ENCODE measurements around the gene BRD9.
A peak's percentile ranks its signal among the peaks of the same experiment; 100 is the strongest.

BRD9 gene

GRCh38 chr5:885529-885928, 7.1 kb downstream of the BRD9 start:
- Histone ChIP-seq H3K4me3 (ENCODE audit: control insufficient read depth in 1 of 7, extremely low read depth in 1 of 7, insufficient read depth in 4 of 7, low read depth in 2 of 7, low read length in 6 of 7) (no peak overlapping the region), H3K27me3 (replicated peaks in 2 of 5; ENCODE audit: control insufficient read depth in 4 of 5, insufficient read depth in 5 of 5, low read length in 4 of 5) (no peaks in the 10 kb centered on the region), H3K9me3 (ENCODE audit: control extremely low read depth in 1 of 5, control insufficient read depth in 4 of 5, insufficient read depth in 2 of 5, low read depth in 1 of 5, low read length in 4 of 5) (peaks cover 0 to 7% (median 0%) of the 10 kb centered on the region in 5 experiments), H3K27ac (ENCODE audit: insufficient read depth in 1 of 2, low read depth in 1 of 2, low read length in 2 of 2, poor library complexity in 1 of 2, severe bottlenecking in 2 of 2) (no peak overlapping the region), H3K4me1 (ENCODE audit: control extremely low read depth in 1 of 4, control insufficient read depth in 4 of 4, insufficient read depth in 4 of 4, low read length in 3 of 4) (no peaks in the 10 kb centered on the region), H3K36me3 (ENCODE audit: control insufficient read depth in 4 of 4, insufficient read depth in 4 of 4, low read length in 3 of 4) (peaks cover 54 to 99% (median 82%) of the 10 kb centered on the region in 4 experiments)
- ChIA-PET POLR2A (no interaction called here), CTCF (interaction anchor here (1.2 to 10.1 kb wide), 2 partner anchors 9 to 214 kb away, joined by 3 to 67 read pairs; no protein-coding TSS in a partner anchor)
- DNase-seq, result no peak
- WGBS (ENCODE audit: insufficient coverage), result 95% methylated on average over 7 of the region's 13 CpGs

GRCh38 chr5:885127-885442, 7.5 kb downstream of the BRD9 start:
- Histone ChIP-seq H3K36me3 (ENCODE audit: control insufficient read depth in 4 of 4, insufficient read depth in 4 of 4, low read length in 3 of 4) (peaks cover 50 to 96% (median 79%) of the 10 kb centered on the region in 4 experiments), H3K4me3 (ENCODE audit: control insufficient read depth in 1 of 7, extremely low read depth in 1 of 7, insufficient read depth in 4 of 7, low read depth in 2 of 7, low read length in 6 of 7) (no peak overlapping the region), H3K27ac (ENCODE audit: insufficient read depth in 1 of 2, low read depth in 1 of 2, low read length in 2 of 2, poor library complexity in 1 of 2, severe bottlenecking in 2 of 2) (no peak overlapping the region), H3K27me3 (replicated peaks in 2 of 5; ENCODE audit: control insufficient read depth in 4 of 5, insufficient read depth in 5 of 5, low read length in 4 of 5) (no peaks in the 10 kb centered on the region), H3K9me3 (ENCODE audit: control extremely low read depth in 1 of 5, control insufficient read depth in 4 of 5, insufficient read depth in 2 of 5, low read depth in 1 of 5, low read length in 4 of 5) (peaks cover 0 to 7% (median 0%) of the 10 kb centered on the region in 5 experiments), H3K4me1 (ENCODE audit: control extremely low read depth in 1 of 4, control insufficient read depth in 4 of 4, insufficient read depth in 4 of 4, low read length in 3 of 4) (no peaks in the 10 kb centered on the region)
- no peak for DNase-seq
- CTCF ChIA-PET, result no interaction called here
- POLR2A ChIA-PET, result no interaction called here
- 97% methylated on average over 18 of the region's 18 CpGs for WGBS (ENCODE audit: insufficient coverage)

GRCh38 chr5:884345-885126, 8.1 kb downstream of the BRD9 start:
- H3K4me1 ChIP-seq (ENCODE audit: control extremely low read depth in 1 of 4, control insufficient read depth in 4 of 4, insufficient read depth in 4 of 4, low read length in 3 of 4), result no peaks in the 10 kb centered on the region

GRCh38 chr5:883475-884181, 9.0 kb downstream of the BRD9 start:
- DNase-seq, result no peak
- ChIA-PET CTCF (no interaction called here), POLR2A (no interaction called here)
- Histone ChIP-seq H3K4me3 (ENCODE audit: control insufficient read depth in 1 of 7, extremely low read depth in 1 of 7, insufficient read depth in 4 of 7, low read depth in 2 of 7, low read length in 6 of 7) (no peak overlapping the region), H3K36me3 (ENCODE audit: control insufficient read depth in 4 of 4, insufficient read depth in 4 of 4, low read length in 3 of 4) (peaks cover 43 to 81% (median 68%) of the 10 kb centered on the region in 4 experiments), H3K9me3 (ENCODE audit: control extremely low read depth in 1 of 5, control insufficient read depth in 4 of 5, insufficient read depth in 2 of 5, low read depth in 1 of 5, low read length in 4 of 5) (peaks cover 0 to 7% (median 0%) of the 10 kb centered on the region in 5 experiments), H3K27me3 (replicated peaks in 2 of 5; ENCODE audit: control insufficient read depth in 4 of 5, insufficient read depth in 5 of 5, low read length in 4 of 5) (no peaks in the 10 kb centered on the region), H3K4me1 (ENCODE audit: control extremely low read depth in 1 of 4, control insufficient read depth in 4 of 4, insufficient read depth in 4 of 4, low read length in 3 of 4) (no peaks in the 10 kb centered on the region), H3K27ac (ENCODE audit: insufficient read depth in 1 of 2, low read depth in 1 of 2, low read length in 2 of 2, poor library complexity in 1 of 2, severe bottlenecking in 2 of 2) (no peak overlapping the region)
- WGBS (ENCODE audit: insufficient coverage), result 95% methylated on average over 18 of the region's 29 CpGs

More at GRCh38 chr5:884345-885126, 8.1 kb downstream of the BRD9 start:
- H3K27ac ChIP-seq (ENCODE audit: insufficient read depth in 1 of 2, low read depth in 1 of 2, low read length in 2 of 2, poor library complexity in 1 of 2, severe bottlenecking in 2 of 2), result no peak overlapping the region
- CTCF ChIA-PET, result no interaction called here
- DNase-seq, result no peak
- H3K9me3 ChIP-seq (ENCODE audit: control extremely low read depth in 1 of 5, control insufficient read depth in 4 of 5, insufficient read depth in 2 of 5, low read depth in 1 of 5, low read length in 4 of 5), result peaks cover 0 to 7% (median 0%) of the 10 kb centered on the region in 5 experiments
- 93% methylated on average over 15 of the region's 16 CpGs for WGBS (ENCODE audit: insufficient coverage)
- H3K36me3 ChIP-seq (ENCODE audit: control insufficient read depth in 4 of 4, insufficient read depth in 4 of 4, low read length in 3 of 4), result peaks cover 46 to 90% (median 75%) of the 10 kb centered on the region in 4 experiments
- H3K4me3 ChIP-seq (ENCODE audit: control insufficient read depth in 1 of 7, extremely low read depth in 1 of 7, insufficient read depth in 4 of 7, low read depth in 2 of 7, low read length in 6 of 7), result no peak overlapping the region
- no peaks in the 10 kb centered on the region for H3K27me3 ChIP-seq (replicated peaks in 2 of 5; ENCODE audit: control insufficient read depth in 4 of 5, insufficient read depth in 5 of 5, low read length in 4 of 5)
- POLR2A ChIA-PET, result no interaction called here

- H3K4me1 ChIP-seq (ENCODE audit: control extremely low read depth in 1 of 4, control insufficient read depth in 4 of 4, insufficient read depth in 4 of 4, low read length in 3 of 4), result no peaks in the 10 kb centered on the region
- H3K4me3 ChIP-seq (ENCODE audit: control insufficient read depth in 1 of 7, extremely low read depth in 1 of 7, insufficient read depth in 4 of 7, low read depth in 2 of 7, low read length in 6 of 7), result no peak overlapping the region
- H3K27me3 ChIP-seq (replicated peaks in 2 of 5; ENCODE audit: control insufficient read depth in 4 of 5, insufficient read depth in 5 of 5, low read length in 4 of 5), result no peaks in the 10 kb centered on the region
- POLR2A ChIA-PET, result no interaction called here
- DNase-seq, result peak in 2 of 3 donors; percentile 36 to 38
- peaks cover 47 to 78% (median 66%) of the 10 kb centered on the region in 4 experiments for H3K36me3 ChIP-seq (ENCODE audit: control insufficient read depth in 4 of 4, insufficient read depth in 4 of 4, low read length in 3 of 4)
- H3K27ac ChIP-seq (ENCODE audit: insufficient read depth in 1 of 2, low read depth in 1 of 2, low read length in 2 of 2, poor library complexity in 1 of 2, severe bottlenecking in 2 of 2), result no peak overlapping the region
- peaks cover 0 to 7% (median 0%) of the 10 kb centered on the region in 5 experiments for H3K9me3 ChIP-seq (ENCODE audit: control extremely low read depth in 1 of 5, control insufficient read depth in 4 of 5, insufficient read depth in 2 of 5, low read depth in 1 of 5, low read length in 4 of 5)
- WGBS (ENCODE audit: insufficient coverage), result 69% methylated on average over 26 of the region's 33 CpGs
- CTCF ChIA-PET, result no interaction called here
These were observed 10.1 kb downstream of the BRD9 start for GRCh38 chr5:882253-883183.

- no peak for DNase-seq
- no peak overlapping the region for H3K27ac ChIP-seq (ENCODE audit: insufficient read depth in 1 of 2, low read depth in 1 of 2, low read length in 2 of 2, poor library complexity in 1 of 2, severe bottlenecking in 2 of 2)
- WGBS (ENCODE audit: insufficient coverage), result 95% methylated on average over 12 of the region's 12 CpGs
- H3K27me3 ChIP-seq (replicated peaks in 2 of 5; ENCODE audit: control insufficient read depth in 4 of 5, insufficient read depth in 5 of 5, low read length in 4 of 5), result no peaks in the 10 kb centered on the region
- POLR2A ChIA-PET, result no interaction called here
- CTCF ChIA-PET, result no interaction called here
- no peaks in the 10 kb centered on the region for H3K4me1 ChIP-seq (ENCODE audit: control extremely low read depth in 1 of 4, control insufficient read depth in 4 of 4, insufficient read depth in 4 of 4, low read length in 3 of 4)
- H3K9me3 ChIP-seq (ENCODE audit: control extremely low read depth in 1 of 5, control insufficient read depth in 4 of 5, insufficient read depth in 2 of 5, low read depth in 1 of 5, low read length in 4 of 5), result peaks cover 0 to 7% (median 0%) of the 10 kb centered on the region in 5 experiments
- peaks cover 45 to 78% (median 67%) of the 10 kb centered on the region in 4 experiments for H3K36me3 ChIP-seq (ENCODE audit: control insufficient read depth in 4 of 4, insufficient read depth in 4 of 4, low read length in 3 of 4)
- no peak overlapping the region for H3K4me3 ChIP-seq (ENCODE audit: control insufficient read depth in 1 of 7, extremely low read depth in 1 of 7, insufficient read depth in 4 of 7, low read depth in 2 of 7, low read length in 6 of 7)
These were observed 11.1 kb downstream of the BRD9 start for GRCh38 chr5:881551-881935.
